Measurements from ENCODE around the gene FANCE.

- TF ChIP-seq CTCF (IDR thresholded peaks at IDR 0.05) (no peak), ZFX (IDR thresholded peaks at IDR 0.05; ENCODE audit: borderline replicate concordance) (no peak)
Observed at GRCh38 chr6:35417979-35418661, 34.0 kb upstream of the FANCE start.

Data from 22Rv1 (cell line).